Esophagus mucosa (tissue), 1 donor: Measurements from ENCODE around the gene GCA. TPM values are rescaled to one million over a fixed set of nuclear protein-coding genes. Genes with fewer than 3 reads are reported as not detected.

ENCODE experiments used
- total RNA-seq: library from RNA; stranded (reverse); gene quantifications from one replicate; pipeline ENCODE4 v1.2.4, GENCODE V29; 2023
- donor health status: DM: yes; HTN: yes; CAD: no.

GCA gene
- total RNA-seq, 1 donor from 2014 or later: 7.1 TPM

Other genes with a start within 250 kb of the GCA start
- not detected for gene GCG, start 191.9 kb upstream of the GCA start, total RNA-seq
- gene FAP, start 100.7 kb upstream of the GCA start, total RNA-seq: 1.3 TPM
- gene IFIH1, start 25.4 kb upstream of the GCA start, total RNA-seq: 10.3 TPM